ENCODE results near the gene MLXIP.

Gene MLXIP

DNA sequence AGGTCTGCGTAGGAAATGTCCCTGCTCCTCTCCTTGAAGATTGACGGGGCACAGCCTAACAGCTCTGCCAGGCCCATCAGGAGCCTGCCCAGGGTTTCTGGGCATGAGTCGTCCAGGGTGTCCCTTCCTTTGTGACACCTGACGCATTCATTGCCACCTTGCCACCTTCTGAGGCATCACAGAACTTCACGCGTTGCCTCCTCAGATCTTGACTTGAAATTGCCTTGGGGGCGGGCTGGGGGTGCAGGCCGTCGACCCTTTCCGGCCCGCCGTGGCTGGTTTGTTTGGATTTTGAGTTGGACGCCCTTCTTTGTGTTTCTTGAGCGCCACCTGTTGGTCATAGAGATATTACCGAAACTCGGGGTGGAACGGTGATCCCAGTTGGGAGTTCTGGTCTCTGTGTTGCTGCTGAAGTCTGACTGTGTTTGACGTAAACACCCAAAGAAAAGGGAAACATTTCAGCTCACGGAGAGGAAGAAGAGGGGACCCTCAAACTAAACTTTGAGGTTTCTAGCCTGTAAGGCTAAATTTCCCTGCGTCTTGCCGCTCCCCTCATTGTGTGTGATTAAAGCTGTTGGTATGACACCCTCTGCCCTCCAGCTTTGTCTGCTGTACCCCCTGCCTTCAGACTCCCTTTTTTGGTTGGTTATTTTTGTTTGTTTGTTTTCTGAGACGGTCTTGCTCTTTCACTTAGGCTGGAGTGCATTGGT is 44.6 kb downstream of the MLXIP start:
- H3K4me3 ChIP-seq (ENCODE audit: low read depth, low read length): no peak overlapping the region
- peak; percentile 66 for DNase-seq (ENCODE audit: low read depth)
- TF ChIP-seq, protein P1, sequence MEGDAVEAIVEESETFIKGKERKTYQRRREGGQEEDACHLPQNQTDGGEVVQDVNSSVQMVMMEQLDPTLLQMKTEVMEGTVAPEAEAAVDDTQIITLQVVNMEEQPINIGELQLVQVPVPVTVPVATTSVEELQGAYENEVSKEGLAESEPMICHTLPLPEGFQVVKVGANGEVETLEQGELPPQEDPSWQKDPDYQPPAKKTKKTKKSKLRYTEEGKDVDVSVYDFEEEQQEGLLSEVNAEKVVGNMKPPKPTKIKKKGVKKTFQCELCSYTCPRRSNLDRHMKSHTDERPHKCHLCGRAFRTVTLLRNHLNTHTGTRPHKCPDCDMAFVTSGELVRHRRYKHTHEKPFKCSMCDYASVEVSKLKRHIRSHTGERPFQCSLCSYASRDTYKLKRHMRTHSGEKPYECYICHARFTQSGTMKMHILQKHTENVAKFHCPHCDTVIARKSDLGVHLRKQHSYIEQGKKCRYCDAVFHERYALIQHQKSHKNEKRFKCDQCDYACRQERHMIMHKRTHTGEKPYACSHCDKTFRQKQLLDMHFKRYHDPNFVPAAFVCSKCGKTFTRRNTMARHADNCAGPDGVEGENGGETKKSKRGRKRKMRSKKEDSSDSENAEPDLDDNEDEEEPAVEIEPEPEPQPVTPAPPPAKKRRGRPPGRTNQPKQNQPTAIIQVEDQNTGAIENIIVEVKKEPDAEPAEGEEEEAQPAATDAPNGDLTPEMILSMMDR (IDR thresholded peaks at IDR 0.05; ENCODE audit: insufficient read depth, low read depth, low read length, missing control alignments): peak; percentile 59

DNA sequence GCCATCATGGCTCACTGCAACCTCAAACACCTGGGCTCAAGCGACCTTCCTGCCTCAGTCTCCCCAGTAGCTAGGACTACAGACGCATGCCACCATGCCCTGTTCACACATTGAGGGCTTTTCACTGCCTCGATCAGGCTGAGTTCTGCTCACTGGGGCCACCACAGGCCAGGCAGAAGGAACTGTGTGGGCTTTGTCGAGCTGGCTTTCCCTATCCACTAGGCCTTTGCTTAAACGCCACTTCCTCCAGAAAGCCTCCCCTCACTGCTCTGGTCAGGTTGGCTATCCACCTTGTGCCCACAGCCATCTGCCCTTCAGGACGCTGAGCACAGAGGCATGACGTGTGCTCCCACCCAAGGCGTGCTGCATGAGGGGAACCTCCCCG is 45.2 kb downstream of the MLXIP start:
- TF ChIP-seq, protein P1 (IDR thresholded peaks at IDR 0.05; ENCODE audit: insufficient read depth, low read depth, low read length, missing control alignments): no peak
- no peak overlapping the region for H3K4me3 ChIP-seq (ENCODE audit: low read depth, low read length)
- no peak for DNase-seq (ENCODE audit: low read depth)

DNA sequence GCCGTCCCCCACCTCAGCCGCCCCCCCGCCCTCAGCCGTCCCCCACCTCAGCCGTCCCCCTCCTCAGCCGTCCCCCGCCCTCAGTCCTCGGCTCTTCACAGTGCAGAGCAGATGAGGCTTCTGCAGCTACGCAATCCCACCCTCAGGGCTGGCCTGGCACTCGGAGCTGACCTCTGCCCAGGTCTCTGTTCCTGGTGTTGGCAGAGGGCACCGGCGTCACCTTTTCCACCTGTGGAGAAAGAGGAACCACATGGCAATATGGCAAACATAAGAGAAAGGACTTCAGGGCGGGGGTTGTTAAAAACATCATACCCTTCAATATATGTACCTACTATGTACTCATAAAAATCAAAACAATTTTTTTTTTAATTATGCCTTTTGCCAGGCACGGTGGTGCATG is 45.8 kb downstream of the MLXIP start:
- no peak overlapping the region for H3K4me3 ChIP-seq (ENCODE audit: low read depth, low read length)
- no peak for DNase-seq (ENCODE audit: low read depth)
- TF ChIP-seq, protein P1 (IDR thresholded peaks at IDR 0.05; ENCODE audit: insufficient read depth, low read depth, low read length, missing control alignments): no peak

DNA sequence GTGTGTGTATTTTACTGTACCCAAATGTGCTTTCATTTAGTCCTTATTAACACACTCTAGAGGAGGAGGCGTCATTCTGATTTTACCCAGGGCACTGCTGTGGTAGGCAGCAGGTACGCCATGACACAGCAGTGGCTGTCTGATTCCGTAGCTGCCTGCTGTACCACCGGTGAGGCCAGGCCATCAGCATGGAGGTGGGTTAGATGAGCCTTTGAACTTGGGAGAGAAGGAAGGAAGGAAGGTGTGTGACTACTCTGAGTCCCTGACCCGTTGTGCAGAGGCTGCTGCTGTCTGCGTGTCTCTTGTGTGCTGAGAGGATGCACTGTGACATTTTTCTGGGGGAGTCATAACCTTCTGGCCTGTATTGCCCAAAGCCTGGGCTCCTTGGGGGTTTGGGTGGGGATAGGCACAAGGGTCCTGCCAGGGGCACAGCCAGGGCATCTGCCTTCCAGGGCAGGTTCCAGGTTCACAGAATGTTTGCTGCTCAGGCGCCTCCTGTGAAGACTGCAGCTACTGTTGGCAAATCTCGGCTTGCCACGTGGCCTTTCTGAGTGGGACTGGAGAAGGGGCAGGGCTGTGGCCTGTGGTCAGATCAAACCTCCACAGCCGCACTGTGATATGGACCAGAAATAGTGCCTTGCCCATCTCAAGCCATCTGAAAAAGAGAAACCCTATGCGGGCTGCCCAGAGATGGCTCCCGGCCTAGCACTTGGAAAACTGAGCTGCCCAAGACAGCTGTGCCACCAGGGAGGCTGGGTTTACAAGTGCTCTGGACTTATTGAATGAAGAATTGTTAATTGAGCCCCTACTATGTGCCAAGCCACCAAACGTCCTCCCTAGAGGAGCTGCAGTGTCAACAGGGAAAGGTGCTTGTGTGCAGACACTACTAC is 47.1 kb downstream of the MLXIP start:
- no peak for DNase-seq (ENCODE audit: low read depth)
- H3K4me3 ChIP-seq (ENCODE audit: low read depth, low read length): no peak overlapping the region
- TF ChIP-seq, protein P1 (IDR thresholded peaks at IDR 0.05; ENCODE audit: insufficient read depth, low read depth, low read length, missing control alignments): no peak

DNA sequence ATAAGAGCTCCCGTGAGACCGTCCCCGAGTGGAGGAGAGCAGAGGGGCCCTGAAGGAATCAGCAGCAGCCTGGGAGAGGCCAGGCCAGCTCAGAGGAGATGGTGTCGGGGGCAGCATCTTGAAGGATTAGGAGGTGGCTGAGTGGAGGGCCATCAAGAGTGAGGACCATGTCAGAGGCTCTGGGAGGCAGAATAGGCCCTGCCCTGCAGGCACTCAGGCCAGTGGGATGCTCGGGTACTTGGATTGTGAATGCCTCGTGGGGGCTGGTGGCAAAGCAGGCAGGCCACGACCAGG is 47.7 kb downstream of the MLXIP start:
- TF ChIP-seq, protein P1 (IDR thresholded peaks at IDR 0.05; ENCODE audit: insufficient read depth, low read depth, low read length, missing control alignments): no peak
- no peak overlapping the region for H3K4me3 ChIP-seq (ENCODE audit: low read depth, low read length)
- DNase-seq (ENCODE audit: low read depth): no peak

DNA sequence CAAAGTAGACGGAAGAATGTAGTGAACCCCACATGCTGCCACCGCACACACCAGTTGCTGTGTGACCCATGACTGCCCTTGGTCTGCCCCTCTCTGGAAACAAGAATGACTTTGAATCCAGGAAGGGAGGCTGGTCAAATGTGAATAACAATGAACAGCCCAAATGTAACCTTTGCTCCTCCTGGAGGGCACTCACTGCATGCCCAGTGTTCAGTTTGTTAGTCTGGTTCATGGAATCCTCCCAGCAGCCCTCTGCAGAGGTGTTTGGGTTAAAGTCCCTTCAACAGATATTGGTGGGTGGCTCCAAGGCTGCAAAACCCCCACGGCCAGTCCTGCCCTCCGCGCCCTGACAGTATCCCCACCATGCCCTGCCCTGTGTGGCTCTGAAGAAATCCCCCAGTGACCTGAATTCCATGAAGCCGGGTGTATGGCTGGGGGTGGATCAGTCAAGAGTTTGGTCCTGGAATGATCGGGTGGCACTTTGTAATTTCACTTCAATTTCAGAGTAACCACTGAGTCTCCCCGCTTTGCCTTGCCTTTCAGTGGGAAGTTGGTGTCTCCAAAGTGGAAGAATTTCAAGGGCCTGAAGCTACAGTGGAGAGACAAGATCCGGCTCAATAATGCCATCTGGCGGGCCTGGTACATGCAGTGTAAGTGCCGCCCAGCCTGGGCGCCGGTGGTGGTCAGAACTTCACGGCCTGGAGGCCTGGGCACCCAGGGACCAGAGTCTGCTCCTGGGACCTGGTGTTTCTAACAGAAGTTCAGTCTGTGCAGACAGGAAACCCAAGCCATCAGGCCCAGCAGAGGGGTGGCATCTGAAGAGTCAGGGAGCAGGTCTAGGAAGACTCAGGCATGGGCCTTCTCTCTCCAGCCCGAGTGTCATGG is 48.4 kb downstream of the MLXIP start:
- no peak for DNase-seq (ENCODE audit: low read depth)
- TF ChIP-seq, protein P1 (IDR thresholded peaks at IDR 0.05; ENCODE audit: insufficient read depth, low read depth, low read length, missing control alignments): no peak
- no peak overlapping the region for H3K4me3 ChIP-seq (ENCODE audit: low read depth, low read length)
